HPDE6-E6E7 (cell line): ENCODE measurements around the gene ASTN2.
A peak's percentile ranks its signal among the peaks of the same experiment; 100 is the strongest.

Source experiments
- DNase-seq: peaks from one replicate; pipeline ENCODE4 v3.0.0; 2011; ENCODE audit warnings: missing footprints; ENCODE audit errors: extremely low spot score

The ASTN2 gene

GRCh38 chr9:116815835-116816234 lies 599.0 kb downstream of the ASTN2 start:
- DNase-seq, result no peak

- no peak for DNase-seq
These were observed 601.9 kb downstream of the ASTN2 start for GRCh38 chr9:116813031-116813300.

- no peak for DNase-seq
These were observed 602.4 kb downstream of the ASTN2 start for GRCh38 chr9:116812231-116813030.

- peak; percentile 27 for DNase-seq
These were observed 605.2 kb downstream of the ASTN2 start for GRCh38 chr9:116809656-116810055.

GRCh38 chr9:116806075-116806474 lies 608.8 kb downstream of the ASTN2 start:
- no peak for DNase-seq

- no peak for DNase-seq
These were observed 614.0 kb downstream of the ASTN2 start for GRCh38 chr9:116800885-116801284.

- DNase-seq, result no peak
These were observed 614.8 kb downstream of the ASTN2 start for GRCh38 chr9:116800074-116800473.

GRCh38 chr9:116798521-116798920 lies 616.3 kb downstream of the ASTN2 start:
- DNase-seq, result no peak

- no peak for DNase-seq
These were observed 617.6 kb downstream of the ASTN2 start for GRCh38 chr9:116797276-116797675.

- DNase-seq, result no peak
These were observed 618.2 kb downstream of the ASTN2 start for GRCh38 chr9:116796669-116797068.

- no peak for DNase-seq
These were observed 619.0 kb downstream of the ASTN2 start for GRCh38 chr9:116795821-116796220.

- DNase-seq, result no peak
These were observed 622.6 kb downstream of the ASTN2 start for GRCh38 chr9:116792271-116792670.

GRCh38 chr9:116791326-116791725 lies 623.5 kb downstream of the ASTN2 start:
- DNase-seq, result no peak

- DNase-seq, result no peak
These were observed 625.8 kb downstream of the ASTN2 start for GRCh38 chr9:116789081-116789480.

GRCh38 chr9:116786737-116787136 lies 628.1 kb downstream of the ASTN2 start:
- DNase-seq, result no peak

- DNase-seq, result no peak
These were observed 637.7 kb downstream of the ASTN2 start for GRCh38 chr9:116777116-116777515.

- DNase-seq, result no peak
These were observed 640.3 kb downstream of the ASTN2 start for GRCh38 chr9:116774421-116775180.

- DNase-seq, result no peak
These were observed 647.6 kb downstream of the ASTN2 start for GRCh38 chr9:116767219-116767618.

GRCh38 chr9:116765011-116765410 lies 649.8 kb downstream of the ASTN2 start:
- DNase-seq, result no peak

- no peak for DNase-seq
These were observed 651.1 kb downstream of the ASTN2 start for GRCh38 chr9:116763770-116764169.

GRCh38 chr9:116760636-116761035 lies 654.2 kb downstream of the ASTN2 start:
- no peak for DNase-seq

- DNase-seq, result no peak
These were observed 657.8 kb downstream of the ASTN2 start for GRCh38 chr9:116757030-116757429.

GRCh38 chr9:116753389-116753788 lies 661.5 kb downstream of the ASTN2 start:
- no peak for DNase-seq
